ENCODE results near the gene TC2N.

DNA sequence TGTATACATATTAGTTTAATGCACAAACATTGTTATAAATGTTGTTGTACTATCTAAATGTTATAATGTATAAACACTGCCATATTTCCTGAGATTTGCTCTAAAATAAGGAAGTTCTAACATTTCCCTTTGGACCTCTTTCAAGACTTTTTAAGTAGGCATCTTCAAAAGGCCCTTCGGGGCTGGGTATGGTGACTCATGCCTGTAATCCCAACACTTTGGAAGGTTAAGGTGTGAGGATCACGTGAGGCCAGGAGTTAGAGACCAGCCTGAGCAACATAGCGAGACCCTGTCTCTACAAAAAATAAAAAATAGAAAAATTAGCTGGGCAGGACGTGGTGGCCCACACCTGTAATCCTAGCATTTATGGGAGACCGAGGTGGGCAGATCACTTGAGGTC, 44.7 kb upstream of the TC2N start:
- TF ChIP-seq, protein P1, sequence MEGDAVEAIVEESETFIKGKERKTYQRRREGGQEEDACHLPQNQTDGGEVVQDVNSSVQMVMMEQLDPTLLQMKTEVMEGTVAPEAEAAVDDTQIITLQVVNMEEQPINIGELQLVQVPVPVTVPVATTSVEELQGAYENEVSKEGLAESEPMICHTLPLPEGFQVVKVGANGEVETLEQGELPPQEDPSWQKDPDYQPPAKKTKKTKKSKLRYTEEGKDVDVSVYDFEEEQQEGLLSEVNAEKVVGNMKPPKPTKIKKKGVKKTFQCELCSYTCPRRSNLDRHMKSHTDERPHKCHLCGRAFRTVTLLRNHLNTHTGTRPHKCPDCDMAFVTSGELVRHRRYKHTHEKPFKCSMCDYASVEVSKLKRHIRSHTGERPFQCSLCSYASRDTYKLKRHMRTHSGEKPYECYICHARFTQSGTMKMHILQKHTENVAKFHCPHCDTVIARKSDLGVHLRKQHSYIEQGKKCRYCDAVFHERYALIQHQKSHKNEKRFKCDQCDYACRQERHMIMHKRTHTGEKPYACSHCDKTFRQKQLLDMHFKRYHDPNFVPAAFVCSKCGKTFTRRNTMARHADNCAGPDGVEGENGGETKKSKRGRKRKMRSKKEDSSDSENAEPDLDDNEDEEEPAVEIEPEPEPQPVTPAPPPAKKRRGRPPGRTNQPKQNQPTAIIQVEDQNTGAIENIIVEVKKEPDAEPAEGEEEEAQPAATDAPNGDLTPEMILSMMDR (IDR thresholded peaks at IDR 0.05) = no peak
- TF ChIP-seq EP300 (IDR thresholded peaks at IDR 0.05) (no peak), POLR2A (IDR thresholded peaks at IDR 0.05) (no peak), POLR2AphosphoS5 (IDR thresholded peaks at IDR 0.05) (no peak)

Data from sigmoid colon (tissue), 4 donors.